Measurements from ENCODE around the gene RGS11.

RGS11 gene

DNA sequence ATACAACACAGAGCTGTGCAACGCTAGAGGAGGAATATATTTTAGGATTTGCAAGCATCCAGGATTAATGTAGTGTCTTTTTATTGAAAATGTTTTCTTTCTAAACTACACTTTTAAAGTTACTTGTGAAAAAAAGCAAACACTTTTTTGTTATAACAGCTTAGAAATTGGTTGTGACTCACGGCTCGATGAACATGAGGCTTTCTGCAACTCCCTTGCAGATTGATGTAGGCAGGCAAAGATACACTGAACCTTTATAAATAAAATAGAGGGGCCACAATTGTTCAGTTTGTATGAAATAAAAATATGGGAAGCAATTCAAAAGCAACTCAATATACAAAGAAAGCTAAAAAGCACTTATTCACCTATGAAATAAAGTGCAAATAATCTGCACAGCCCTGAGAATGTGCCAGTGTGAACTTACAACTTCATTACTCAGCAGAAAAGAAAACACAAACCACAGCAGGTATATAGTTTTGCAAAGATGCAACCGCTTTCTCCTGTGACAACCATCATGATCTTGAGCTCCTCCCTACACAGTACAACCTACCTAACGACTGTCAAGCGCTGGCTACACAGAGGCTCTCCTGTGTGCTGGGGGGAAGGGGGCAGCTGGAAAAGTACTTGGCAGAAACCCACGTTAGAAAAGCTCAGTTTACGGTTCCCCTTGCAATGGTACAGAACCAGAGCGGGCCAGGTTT, 47.4 kb downstream of the RGS11 start:
- DNase-seq: no peak

DNA sequence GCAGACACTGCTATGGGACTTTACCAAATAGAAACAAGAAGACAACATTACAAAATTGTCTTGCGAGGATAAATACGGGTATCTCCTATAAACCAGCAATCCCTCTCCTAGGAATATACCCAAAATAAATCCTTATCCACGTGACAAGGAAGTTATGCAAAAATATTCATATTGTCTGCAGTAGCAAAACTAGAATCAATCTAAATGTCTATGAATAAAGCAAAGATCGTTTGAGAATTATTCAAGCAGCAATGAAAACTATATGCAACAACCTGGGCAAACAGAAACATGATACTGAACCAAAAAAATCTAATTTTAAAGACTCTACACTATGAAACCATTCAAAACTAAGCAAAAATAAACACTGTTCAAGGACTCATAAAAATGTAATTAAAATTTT, 55.7 kb downstream of the RGS11 start:
- DNase-seq: no peak
